Trophoblast cell (in vitro differentiated cells and primary cell): ENCODE measurements around the gene HOMER2.
A peak's percentile ranks its signal among the peaks of the same experiment; 100 is the strongest.

Source experiments
- DNase-seq, 2 donors: peaks; one replicate each; pipeline ENCODE4 v3.0.0-alpha.2; 2016
- H2AFZ ChIP-seq: 2 replicates; pipeline ENCODE4 v1.6.1; 2013; ENCODE audit warnings: low read length, moderate library complexity, mild to moderate bottlenecking; ENCODE audit not compliant: insufficient read depth, poor library complexity
- H2AK5ac ChIP-seq: 2 replicates; pipeline ENCODE4 v1.6.1; 2013; ENCODE audit warnings: mild to moderate bottlenecking, low read length
- H2BK120ac ChIP-seq: 2 replicates; pipeline ENCODE4 v1.6.1; 2013; ENCODE audit warnings: low read length, mild to moderate bottlenecking, moderate library complexity; ENCODE audit not compliant: insufficient read depth, poor library complexity
- H2BK12ac ChIP-seq: 2 replicates; pipeline ENCODE4 v1.6.1; 2013; ENCODE audit warnings: mild to moderate bottlenecking, low read length, moderate library complexity
- H2BK5ac ChIP-seq: 2 replicates; pipeline ENCODE4 v1.6.1; 2013; ENCODE audit warnings: low read length, low read depth, moderate library complexity, mild to moderate bottlenecking; ENCODE audit not compliant: poor library complexity
- H3K14ac ChIP-seq: 2 replicates; pipeline ENCODE4 v1.6.1; 2013; ENCODE audit warnings: mild to moderate bottlenecking, low read length
- H3K18ac ChIP-seq: 2 replicates; pipeline ENCODE4 v1.6.1; 2013; ENCODE audit warnings: mild to moderate bottlenecking, low read length
- H3K23ac ChIP-seq: 2 replicates; pipeline ENCODE4 v1.6.1; 2013; ENCODE audit warnings: low read length
- H3K27ac ChIP-seq: 2 replicates; pipeline ENCODE4 v1.5.1; 2013; ENCODE audit warnings: low read depth, mild to moderate bottlenecking, inconsistent platforms, low read length, moderate library complexity
- H3K27me3 ChIP-seq: 2 replicates; pipeline ENCODE4 v1.6.1; 2013; ENCODE audit warnings: inconsistent platforms, mild to moderate bottlenecking, low read length, moderate library complexity; ENCODE audit not compliant: insufficient read depth
- H3K36me3 ChIP-seq, 2 experiments: 1 replicate in 1 of 2; 2 replicates in 1 of 2; pipeline ENCODE4 v1.6.1; 2013; ENCODE audit warnings: low read length in 2 of 2, mild to moderate bottlenecking in 2 of 2, moderate library complexity in 1 of 2; ENCODE audit not compliant: insufficient read depth in 2 of 2, control insufficient read depth in 1 of 2
- H3K4ac ChIP-seq: 2 replicates; pipeline ENCODE4 v1.6.1; 2013; ENCODE audit warnings: low read depth, mild to moderate bottlenecking, low read length, moderate library complexity
- H3K4me1 ChIP-seq, 2 experiments: 1 replicate in 1 of 2; 2 replicates in 1 of 2; pipeline ENCODE4 v1.6.1; 2013; ENCODE audit warnings: low read length in 2 of 2, mild to moderate bottlenecking in 2 of 2, moderate library complexity in 1 of 2; ENCODE audit not compliant: insufficient read depth in 2 of 2, control insufficient read depth in 1 of 2
- H3K4me2 ChIP-seq: 2 replicates; pipeline ENCODE4 v1.6.1; 2013; ENCODE audit warnings: inconsistent platforms, mild to moderate bottlenecking, low read length, moderate library complexity
- H3K4me3 ChIP-seq: 2 replicates; pipeline ENCODE4 v1.5.1; 2013; ENCODE audit warnings: mild to moderate bottlenecking, low read depth, low read length, inconsistent platforms
- H3K79me1 ChIP-seq: one replicate; pipeline ENCODE4 v1.6.1; 2013; ENCODE audit warnings: low read length
- H3K79me2 ChIP-seq: 2 replicates; pipeline ENCODE4 v1.6.1; 2013; ENCODE audit warnings: low read length, mild to moderate bottlenecking; ENCODE audit not compliant: control insufficient read depth, insufficient read depth, poor library complexity
- H3K9ac ChIP-seq: 2 replicates; pipeline ENCODE4 v1.6.1; 2013; ENCODE audit warnings: mild to moderate bottlenecking, low read length
- H3K9me3 ChIP-seq: 2 replicates; pipeline ENCODE4 v1.6.1; 2013; ENCODE audit warnings: low read depth, mild to moderate bottlenecking, control low read depth, inconsistent platforms, low read length; ENCODE audit not compliant: insufficient read depth
- H4K12ac ChIP-seq: 2 replicates; pipeline ENCODE4 v1.6.1; 2013; ENCODE audit warnings: low read depth, mild to moderate bottlenecking, low read length, moderate library complexity
- H4K8ac ChIP-seq: 2 replicates; pipeline ENCODE4 v1.6.1; 2013; ENCODE audit warnings: low read depth, mild to moderate bottlenecking, low read length, moderate library complexity
- H4K91ac ChIP-seq: one replicate; pipeline ENCODE4 v1.6.1; 2013; ENCODE audit warnings: low read depth, mild to moderate bottlenecking, low read length, moderate library complexity
- WGBS: extraction: QIAGEN DNeasy Blood & Tissue Kit; methylation state at CpG from one replicate; pipeline ENCODE4 v1.1.7; 2013; ENCODE audit warnings: missing lambda C conversion rate; ENCODE audit not compliant: insufficient read length, insufficient coverage; ENCODE audit errors: extremely low coverage; 5-methylcytosine and 5-hydroxymethylcytosine counted together

The HOMER2 gene

DNA sequence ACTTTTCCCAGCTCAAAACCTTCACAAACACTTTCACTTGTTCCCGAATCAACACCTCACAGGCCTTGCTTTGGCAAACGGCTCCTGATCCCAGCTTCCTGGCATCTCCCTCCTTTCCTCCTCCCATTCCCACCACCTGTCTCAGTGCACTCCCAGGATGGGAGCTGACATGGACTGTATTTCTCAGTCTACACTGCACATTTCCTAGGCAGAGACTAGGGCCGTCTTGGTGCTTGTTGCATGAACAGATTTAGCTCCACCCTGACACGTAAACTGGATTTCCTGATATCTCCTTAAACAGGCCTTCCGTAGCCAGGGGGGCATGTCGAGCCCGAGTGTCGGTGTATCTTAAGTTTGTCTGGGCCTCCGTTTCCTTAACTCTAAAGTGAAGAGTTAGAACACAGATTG is 143.9 kb downstream of the HOMER2 start:
- DNase-seq: no peak
- H3K4me3 ChIP-seq: no peak overlapping the region
- H3K4me2 ChIP-seq: peak overlapping the region; percentile 76
- no peaks in the 10 kb centered on the region for H3K9me3 ChIP-seq
- peaks cover 4% of the 10 kb centered on the region for H3K79me2 ChIP-seq
- no CpG with 5 or more reads among the region's 9 CpGs for WGBS
- H4K91ac ChIP-seq: no peak overlapping the region
- no peak overlapping the region for H3K18ac ChIP-seq
- H3K79me1 ChIP-seq: peaks cover 9% of the 10 kb centered on the region
- no peak overlapping the region for H3K14ac ChIP-seq
- no peak overlapping the region for H3K27ac ChIP-seq
- peak overlapping the region; percentile 5 for H2AFZ ChIP-seq
- no peak overlapping the region for H3K9ac ChIP-seq
- H2BK12ac ChIP-seq: no peak overlapping the region
- H3K4ac ChIP-seq: no peak overlapping the region
- H2AK5ac ChIP-seq: no peak overlapping the region
- no peak overlapping the region for H2BK5ac ChIP-seq
- no peak overlapping the region for H4K8ac ChIP-seq
- no peaks in the 10 kb centered on the region for H3K4me1 ChIP-seq
- peaks cover 1 to 3% of the 10 kb centered on the region in 2 experiments for H3K36me3 ChIP-seq
- no peaks in the 10 kb centered on the region for H3K27me3 ChIP-seq
- no peak overlapping the region for H2BK120ac ChIP-seq
- no peak overlapping the region for H3K23ac ChIP-seq
- H4K12ac ChIP-seq: no peak overlapping the region

DNA sequence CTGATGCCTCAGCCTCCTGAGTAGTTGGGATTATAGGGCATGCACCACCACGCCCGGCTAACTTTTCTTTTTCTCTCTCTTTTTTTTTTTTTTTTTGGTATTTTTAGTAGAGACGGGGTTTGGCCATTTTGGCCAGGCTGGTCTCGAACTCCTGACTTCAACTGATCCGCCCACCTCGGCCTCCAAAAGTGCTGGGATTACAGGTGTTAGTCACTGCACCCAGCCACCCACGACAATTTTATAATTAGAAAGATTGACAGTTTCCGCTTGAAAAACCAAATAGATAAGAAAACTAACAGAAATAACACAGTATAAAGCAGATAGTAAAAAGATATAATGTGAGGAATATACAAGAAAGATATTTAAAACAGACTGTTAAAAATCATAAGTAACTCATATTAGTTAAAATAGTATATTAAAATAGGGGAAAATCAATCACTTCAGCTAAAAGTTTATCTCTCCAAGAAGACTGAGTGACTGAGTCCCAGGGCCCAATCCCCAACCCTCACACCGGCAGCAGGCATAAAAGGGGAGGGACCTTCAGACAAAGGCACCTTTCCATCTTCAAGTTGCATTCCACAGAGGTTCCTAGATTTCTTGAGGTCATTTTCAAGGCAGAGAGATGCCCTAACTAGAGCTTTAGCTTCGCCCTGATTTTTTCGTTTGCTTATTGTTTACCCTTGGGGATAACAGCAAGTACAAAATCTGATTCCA is 144.4 kb downstream of the HOMER2 start:
- Histone ChIP-seq H3K9me3 (no peaks in the 10 kb centered on the region), H2AFZ (no peak overlapping the region), H3K79me2 (peaks cover 4% of the 10 kb centered on the region), H3K4ac (no peak overlapping the region), H4K12ac (no peak overlapping the region), H2AK5ac (no peak overlapping the region), H3K36me3 (peaks cover 0 to 2% of the 10 kb centered on the region in 2 experiments), H2BK12ac (no peak overlapping the region), H4K91ac (no peak overlapping the region), H3K27ac (no peak overlapping the region), H3K4me2 (no peak overlapping the region), H3K9ac (no peak overlapping the region), H3K27me3 (no peaks in the 10 kb centered on the region), H3K14ac (no peak overlapping the region), H3K23ac (no peak overlapping the region), H2BK120ac (no peak overlapping the region), H3K18ac (no peak overlapping the region), H4K8ac (no peak overlapping the region), H3K79me1 (peaks cover 9% of the 10 kb centered on the region), H3K4me3 (no peak overlapping the region), H2BK5ac (no peak overlapping the region), H3K4me1 (no peaks in the 10 kb centered on the region)
- no peak for DNase-seq
- WGBS: no CpG with 5 or more reads among the region's 11 CpGs

DNA sequence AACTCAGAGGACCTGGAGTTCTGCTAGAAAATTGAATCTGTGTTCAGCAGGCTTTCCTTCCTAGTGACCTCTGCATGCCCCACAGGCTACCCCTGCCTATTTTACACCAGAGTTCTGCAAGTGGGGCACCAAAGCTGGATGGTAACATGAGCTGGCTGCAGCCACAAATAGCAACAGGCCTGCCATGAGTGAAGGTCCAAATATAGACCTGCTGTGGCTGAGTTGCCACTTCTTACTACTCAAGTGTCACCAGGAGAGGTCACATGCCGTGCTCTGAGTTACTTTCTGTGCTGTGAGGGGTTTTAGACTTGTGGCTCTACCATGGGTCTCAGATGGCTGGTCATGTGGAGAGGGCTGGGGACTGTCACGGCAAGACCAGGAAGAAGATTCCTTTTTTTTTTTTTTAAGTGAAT is 146.5 kb downstream of the HOMER2 start, which contains the start of gene FSD2:
FSD2 (minus strand) TSS at position 76 of the 413 bp plus-strand sequence. CDS start 18,679 bp downstream, outside the sequence.
- WGBS: no CpG with 5 or more reads among the region's 2 CpGs
- no peak within 1 kb of the TSS for H2BK12ac ChIP-seq
- H3K14ac ChIP-seq: no peak within 1 kb of the TSS

DNA sequence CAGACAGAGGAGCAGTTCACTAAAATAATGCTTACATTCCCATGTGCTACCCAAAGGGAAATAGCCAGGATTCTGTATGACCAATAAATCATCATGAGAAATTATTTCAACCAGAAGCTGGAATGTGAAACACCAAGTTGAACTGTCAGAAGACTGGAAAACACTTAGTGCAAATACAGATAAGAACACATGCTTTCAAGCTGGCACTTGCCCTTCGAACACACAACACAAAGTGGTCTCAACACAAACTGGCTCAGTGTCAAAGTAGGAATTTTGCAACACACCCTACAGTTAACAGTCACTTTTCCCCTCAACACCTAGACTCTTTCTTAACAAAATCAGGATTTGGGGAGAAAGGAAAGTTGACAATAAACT is 148.0 kb downstream of the HOMER2 start:
- no peak overlapping the region for H2BK5ac ChIP-seq
- H3K18ac ChIP-seq: no peak overlapping the region
- H3K4me3 ChIP-seq: no peak overlapping the region
- H4K12ac ChIP-seq: no peak overlapping the region
- no peak overlapping the region for H2AK5ac ChIP-seq
- H3K4ac ChIP-seq: no peak overlapping the region
- H2BK12ac ChIP-seq: no peak overlapping the region
- WGBS: no CpG with 5 or more reads among the region's 1 CpG
- H3K27me3 ChIP-seq: no peaks in the 10 kb centered on the region
- H3K79me2 ChIP-seq: no peaks in the 10 kb centered on the region
- no peak overlapping the region for H3K27ac ChIP-seq
- no peak overlapping the region for H2BK120ac ChIP-seq
- H3K9ac ChIP-seq: no peak overlapping the region
- H3K4me1 ChIP-seq: no peaks in the 10 kb centered on the region
- H2AFZ ChIP-seq: no peak overlapping the region
- no peak overlapping the region for H3K4me2 ChIP-seq
- H3K9me3 ChIP-seq: no peaks in the 10 kb centered on the region
- H4K91ac ChIP-seq: no peak overlapping the region
- no peak overlapping the region for H3K14ac ChIP-seq
- H4K8ac ChIP-seq: no peak overlapping the region
- no peak for DNase-seq
- H3K23ac ChIP-seq: no peak overlapping the region
- no peaks in the 10 kb centered on the region for H3K36me3 ChIP-seq
- H3K79me1 ChIP-seq: peaks cover 1% of the 10 kb centered on the region

More for the DNA sequence above, 146.5 kb downstream of the HOMER2 start, which contains the start of gene FSD2:
- Histone ChIP-seq H3K4me1 (no peaks in the 10 kb centered on the region), H3K4me2 (no peak within 1 kb of the TSS), H3K36me3 (no peaks in the 10 kb centered on the region), H3K27ac (no peak within 1 kb of the TSS), H3K9me3 (no peaks in the 10 kb centered on the region), H2AK5ac (no peak within 1 kb of the TSS), H3K18ac (no peak within 1 kb of the TSS), H3K9ac (no peak within 1 kb of the TSS), H2BK5ac (no peak within 1 kb of the TSS), H3K4ac (no peak within 1 kb of the TSS), H4K8ac (no peak within 1 kb of the TSS), H2BK120ac (no peak within 1 kb of the TSS), H4K12ac (no peak within 1 kb of the TSS), H4K91ac (no peak within 1 kb of the TSS), H3K79me1 (peaks cover 9% of the 10 kb centered on the region), H3K27me3 (no peaks in the 10 kb centered on the region), H3K4me3 (no peak within 1 kb of the TSS), H3K79me2 (peaks cover 4% of the 10 kb centered on the region), H2AFZ (no peak within 1 kb of the TSS), H3K23ac (no peak within 1 kb of the TSS)
- DNase-seq: no peak
